H9 (cell line): Measurements from ENCODE around the gene NGRN. TPM values are rescaled to one million over a fixed set of nuclear protein-coding genes. Genes with fewer than 3 reads are reported as not detected.
"Not testable (repeated sequence)": the region's sequence is repeated elsewhere in the genome, so short reads cannot be mapped to it uniquely, and the experiment has no call there.

Experiments used
- DNase-seq: peaks from one replicate; pipeline ENCODE4 v3.0.0-alpha.2; 2017
- H2AFZ ChIP-seq: one replicate; pipeline ENCODE4 v1.6.1; 2013; ENCODE audit warnings: mild to moderate bottlenecking, low read length, control low read depth, moderate library complexity
- H2AK5ac ChIP-seq: 2 replicates; pipeline ENCODE4 v1.6.1; 2013; ENCODE audit warnings: low read length, control low read depth, mixed read lengths; ENCODE audit not compliant: insufficient read length
- H2BK120ac ChIP-seq: one replicate; pipeline ENCODE4 v1.6.1; 2013; ENCODE audit warnings: low read depth, mild to moderate bottlenecking, low read length, control low read depth, inconsistent platforms; ENCODE audit not compliant: poor library complexity, severe bottlenecking
- H2BK12ac ChIP-seq: 2 replicates; pipeline ENCODE4 v1.6.1; 2013; ENCODE audit warnings: low read length, control low read depth, mixed read lengths, low read depth; ENCODE audit not compliant: insufficient read length
- H2BK15ac ChIP-seq: 2 replicates; pipeline ENCODE4 v1.6.1; 2013; ENCODE audit warnings: low read depth, low read length, control low read depth
- H2BK20ac ChIP-seq: one replicate; pipeline ENCODE4 v1.6.1; 2013; ENCODE audit warnings: low read depth, mild to moderate bottlenecking, low read length, control low read depth, inconsistent platforms; ENCODE audit not compliant: poor library complexity, severe bottlenecking
- H2BK5ac ChIP-seq: 2 replicates; pipeline ENCODE4 v1.6.1; 2013; ENCODE audit warnings: low read length, control low read depth, mixed read lengths; ENCODE audit not compliant: insufficient read length
- H3K14ac ChIP-seq: 2 replicates; pipeline ENCODE4 v1.6.1; 2013; ENCODE audit warnings: low read length, control low read depth; ENCODE audit not compliant: insufficient read depth
- H3K18ac ChIP-seq: 2 replicates; pipeline ENCODE4 v1.6.1; 2013; ENCODE audit warnings: low read depth, mild to moderate bottlenecking, mixed read lengths, low read length, control low read depth; ENCODE audit not compliant: insufficient read length
- H3K23ac ChIP-seq: 2 replicates; pipeline ENCODE4 v1.6.1; 2013; ENCODE audit warnings: low read length, control low read depth, mixed read lengths, low read depth; ENCODE audit not compliant: insufficient read length
- H3K23me2 ChIP-seq: 2 replicates; pipeline ENCODE4 v1.6.1; 2013; ENCODE audit warnings: low read depth, mild to moderate bottlenecking, mixed read lengths, low read length, control low read depth; ENCODE audit not compliant: insufficient read length, poor library complexity, severe bottlenecking
- H3K27ac ChIP-seq: 2 replicates; pipeline ENCODE4 v1.5.1; 2013; ENCODE audit warnings: low read length, control low read depth, mixed read lengths, low read depth; ENCODE audit not compliant: insufficient read length
- H3K27me3 ChIP-seq: 2 replicates; pipeline ENCODE4 v1.6.1; 2013; ENCODE audit warnings: low read length, control low read depth, inconsistent platforms; ENCODE audit not compliant: insufficient read depth
- H3K4ac ChIP-seq: 2 replicates; pipeline ENCODE4 v1.6.1; 2013; ENCODE audit warnings: low read depth, mild to moderate bottlenecking, control low read depth, inconsistent platforms, low read length, moderate library complexity
- H3K4me1 ChIP-seq: 2 replicates; pipeline ENCODE4 v1.6.1; 2013; ENCODE audit warnings: low read length, control low read depth, inconsistent platforms; ENCODE audit not compliant: insufficient read depth
- H3K4me2 ChIP-seq: 2 replicates; pipeline ENCODE4 v1.6.1; 2013; ENCODE audit warnings: low read length, control low read depth, mixed read lengths; ENCODE audit not compliant: insufficient read length, insufficient read depth
- H3K56ac ChIP-seq: 2 replicates; pipeline ENCODE4 v1.6.1; 2013; ENCODE audit warnings: low read depth, mild to moderate bottlenecking, mixed read lengths, low read length, control low read depth; ENCODE audit not compliant: insufficient read length
- H3K79me1 ChIP-seq: 2 replicates; pipeline ENCODE4 v1.6.1; 2013; ENCODE audit warnings: low read depth, mild to moderate bottlenecking, moderate library complexity, low read length, control low read depth, inconsistent platforms; ENCODE audit not compliant: insufficient read depth, poor library complexity, severe bottlenecking
- H3K79me2 ChIP-seq: 2 replicates; pipeline ENCODE4 v1.6.1; 2013; ENCODE audit warnings: low read length, control low read depth, inconsistent platforms; ENCODE audit not compliant: insufficient read depth
- H3K9ac ChIP-seq: 2 replicates; pipeline ENCODE4 v1.6.1; 2013; ENCODE audit warnings: low read length, control low read depth, mixed read lengths; ENCODE audit not compliant: insufficient read length; ENCODE audit errors: extremely low read depth
- H3K9me3 ChIP-seq: one replicate; pipeline ENCODE4 v1.6.1; 2013; ENCODE audit warnings: low read depth, low read length, inconsistent platforms; ENCODE audit not compliant: control insufficient read depth
- H3T11ph ChIP-seq: one replicate; pipeline ENCODE4 v1.6.1; 2013; ENCODE audit warnings: mild to moderate bottlenecking, low read length, control low read depth, inconsistent platforms
- H4K20me1 ChIP-seq: one replicate; pipeline ENCODE4 v1.6.1; 2013; ENCODE audit not compliant: control insufficient read depth, insufficient read length, insufficient read depth
- H4K5ac ChIP-seq: 2 replicates; pipeline ENCODE4 v1.6.1; 2013; ENCODE audit warnings: low read depth, mild to moderate bottlenecking, mixed read lengths, low read length, control low read depth; ENCODE audit not compliant: insufficient read length
- H4K8ac ChIP-seq: replicated peaks from 2 replicates; pipeline ENCODE4 v1.6.1; 2013; ENCODE audit warnings: low read length, control low read depth, mixed read lengths, low read depth; ENCODE audit not compliant: insufficient read length
- H4K91ac ChIP-seq: 2 replicates; pipeline ENCODE4 v1.6.1; 2013; ENCODE audit warnings: low read depth, mild to moderate bottlenecking, moderate library complexity, mixed read lengths, low read length, control low read depth; ENCODE audit not compliant: insufficient read length
- H3K27ac Mint-ChIP-seq, 3 experiments: 2 replicates in 2 of 3; 3 replicates in 1 of 3; pipeline ENCODE4 v1.8.0; 2020 to 2021; ENCODE audit warnings: mixed read lengths in 3 of 3, mild to moderate bottlenecking in 1 of 3, moderate library complexity in 1 of 3
- H3K27me3 Mint-ChIP-seq: 2 replicates; pipeline ENCODE4 v1.8.0; 2021; ENCODE audit warnings: low read depth, mild to moderate bottlenecking, moderate library complexity, mixed read lengths
- H3K36me3 Mint-ChIP-seq, 3 experiments: 2 replicates in 2 of 3; 3 replicates in 1 of 3; pipeline ENCODE4 v1.8.0; 2020 to 2021; ENCODE audit warnings: low read depth in 3 of 3, mixed read lengths in 3 of 3; ENCODE audit not compliant: insufficient read depth in 1 of 3
- H3K4me1 Mint-ChIP-seq, 2 experiments: 2 replicates each; pipeline ENCODE4 v1.8.0; 2020; ENCODE audit warnings: mixed read lengths in 2 of 2
- H3K4me3 Mint-ChIP-seq, 2 experiments: 2 replicates in 1 of 2; 3 replicates in 1 of 2; pipeline ENCODE4 v1.8.0; 2020 to 2021; ENCODE audit warnings: mild to moderate bottlenecking in 2 of 2, mixed read lengths in 2 of 2, moderate library complexity in 1 of 2
- H3K9me3 Mint-ChIP-seq, 2 experiments: 2 replicates in 1 of 2; 3 replicates in 1 of 2; pipeline ENCODE4 v1.8.0; 2020; ENCODE audit warnings: mild to moderate bottlenecking in 2 of 2, mixed read lengths in 2 of 2, moderate library complexity in 1 of 2
- CTCF ChIP-seq: fragments of 200-600 bp; sonication (generic); conservative IDR thresholded peaks from 3 replicates; pipeline ENCODE4 v1.8.0; 2021; ENCODE audit warnings: antibody characterized with exemption, mild to moderate bottlenecking
- WGBS: extraction: QIAGEN DNeasy Blood & Tissue Kit; methylation state at CpG from one replicate; pipeline ENCODE4 v1.1.7; 2013; ENCODE audit warnings: missing lambda C conversion rate, low lambda C conversion rate, mixed read lengths; ENCODE audit not compliant: insufficient read length; ENCODE audit errors: extremely low coverage; 5-methylcytosine and 5-hydroxymethylcytosine counted together
- total RNA-seq: library from RNA; stranded (reverse); gene quantifications from 2 replicates; pipeline ENCODE4 v1.2.1, GENCODE V29; 2021

The NGRN gene
- total RNA-seq, 1 experiment from 2014 or later, result 79.2 TPM

- H3K27ac Mint-ChIP-seq, result no peak overlapping the region
Measured at GRCh38 chr15:90271459-90272166, 6.1 kb downstream of the NGRN start.

DNA sequence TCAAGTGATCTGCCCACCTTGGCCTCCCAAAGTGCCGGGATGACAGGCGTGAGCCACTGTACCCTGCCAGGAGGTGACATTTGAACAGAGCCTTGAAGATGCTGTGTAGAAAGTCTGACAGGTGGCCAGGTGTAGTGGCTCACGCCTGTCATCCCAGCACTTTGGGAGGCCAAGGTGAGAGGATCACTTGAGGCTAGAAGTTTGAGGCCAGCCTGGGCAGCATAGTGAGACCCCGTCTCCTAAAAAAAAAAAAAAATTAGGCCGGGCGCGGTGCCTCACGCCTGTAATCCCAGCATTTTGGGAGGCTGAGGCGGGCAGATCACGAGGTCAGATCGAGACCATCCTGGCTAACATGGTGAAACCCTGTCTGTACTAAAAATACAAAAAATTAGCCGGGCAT lies 13.0 kb downstream of the NGRN start:
- not testable (repeated sequence) for H3K79me1 ChIP-seq, H2AK5ac ChIP-seq, H3K23me2 ChIP-seq, H3K18ac ChIP-seq, H3K4me3 Mint-ChIP-seq, H3K4me2 ChIP-seq, H3K23ac ChIP-seq, H3K36me3 Mint-ChIP-seq, H3K9me3 Mint-ChIP-seq, DNase-seq, H2BK5ac ChIP-seq, H3K9me3 ChIP-seq, H3K4me1 ChIP-seq, H3T11ph ChIP-seq, H3K4me1 Mint-ChIP-seq, H2BK12ac ChIP-seq, H2BK20ac ChIP-seq, H3K79me2 ChIP-seq, H4K91ac ChIP-seq, H3K27me3 ChIP-seq, H4K5ac ChIP-seq, H3K27me3 Mint-ChIP-seq, H2BK15ac ChIP-seq, H3K56ac ChIP-seq, H3K14ac ChIP-seq, H4K8ac ChIP-seq, H2BK120ac ChIP-seq, H3K27ac ChIP-seq, H4K20me1 ChIP-seq, H2AFZ ChIP-seq, H3K9ac ChIP-seq, H3K4ac ChIP-seq, H3K27ac Mint-ChIP-seq
- no CpG with 5 or more reads among the region's 12 CpGs for WGBS

More at GRCh38 chr15:90271459-90272166, 6.1 kb downstream of the NGRN start:
- DNase-seq, result no peak
- no peak overlapping the region for H2AK5ac ChIP-seq
- H3T11ph ChIP-seq, result no peak overlapping the region
- no peak overlapping the region for H4K5ac ChIP-seq
- no peak overlapping the region for H3K18ac ChIP-seq
- H3K23ac ChIP-seq, result no peak overlapping the region
- H3K9me3 Mint-ChIP-seq, result no peaks in the 10 kb centered on the region
- no peak overlapping the region for H2BK12ac ChIP-seq
- H4K8ac ChIP-seq, result no peak overlapping the region
- no peak overlapping the region for H2BK15ac ChIP-seq
- H3K9me3 ChIP-seq, result no peaks in the 10 kb centered on the region
- H3K4me3 Mint-ChIP-seq, result no peak overlapping the region
- H3K4ac ChIP-seq, result no peak overlapping the region
- no peak overlapping the region for H3K27ac ChIP-seq
- no peak overlapping the region for H2BK20ac ChIP-seq
- H3K14ac ChIP-seq, result no peak overlapping the region
- peaks cover 5% of the 10 kb centered on the region; the same call in 1 of the 2 replicates for H3K79me2 ChIP-seq
- no peak overlapping the region for H3K4me2 ChIP-seq
- no peak overlapping the region for H2BK120ac ChIP-seq
- peaks cover 1% of the 10 kb centered on the region for H3K23me2 ChIP-seq
- no peak overlapping the region for H4K91ac ChIP-seq
- WGBS, result no CpG with 5 or more reads among the region's 7 CpGs
- H3K56ac ChIP-seq, result no peak overlapping the region
- H4K20me1 ChIP-seq, result no peaks in the 10 kb centered on the region
- H3K79me1 ChIP-seq, result no peaks in the 10 kb centered on the region
- H3K9ac ChIP-seq, result no peak overlapping the region
- H3K36me3 Mint-ChIP-seq, result peaks cover 29 to 65% (median 58%) of the 10 kb centered on the region in 3 experiments; a peak in 6 of 7 replicates
- peaks cover 20% of the 10 kb centered on the region in 2 experiments for H3K4me1 Mint-ChIP-seq
- no peaks in the 10 kb centered on the region; the same call in 1 of the 2 replicates for H3K4me1 ChIP-seq
- TF ChIP-seq CTCF, result no peak
- no peaks in the 10 kb centered on the region for H3K27me3 Mint-ChIP-seq
- H3K27me3 ChIP-seq, result no peaks in the 10 kb centered on the region
- H2AFZ ChIP-seq, result no peak overlapping the region
- no peak overlapping the region for H2BK5ac ChIP-seq
